22Rv1 (cell line): ENCODE results near the gene FLOT2.

ENCODE experiments used
- H3K27ac ChIP-seq: fragments of 450-650 bp; 2 replicates; pipeline ENCODE4 v1.5.1; 2017
- ZFX ChIP-seq: fragments of 450-650 bp; IDR thresholded peaks from 2 replicates; pipeline ENCODE4 v1.6.1; 2017; ENCODE audit warnings: antibody characterized with exemption, borderline replicate concordance
- TF ChIP-seq, protein P1 (sequence below): fragments of 450-650 bp; IDR thresholded peaks from 2 replicates; pipeline ENCODE4 v1.5.1; 2017; ENCODE audit warnings: mild to moderate bottlenecking

FLOT2 gene

DNA sequence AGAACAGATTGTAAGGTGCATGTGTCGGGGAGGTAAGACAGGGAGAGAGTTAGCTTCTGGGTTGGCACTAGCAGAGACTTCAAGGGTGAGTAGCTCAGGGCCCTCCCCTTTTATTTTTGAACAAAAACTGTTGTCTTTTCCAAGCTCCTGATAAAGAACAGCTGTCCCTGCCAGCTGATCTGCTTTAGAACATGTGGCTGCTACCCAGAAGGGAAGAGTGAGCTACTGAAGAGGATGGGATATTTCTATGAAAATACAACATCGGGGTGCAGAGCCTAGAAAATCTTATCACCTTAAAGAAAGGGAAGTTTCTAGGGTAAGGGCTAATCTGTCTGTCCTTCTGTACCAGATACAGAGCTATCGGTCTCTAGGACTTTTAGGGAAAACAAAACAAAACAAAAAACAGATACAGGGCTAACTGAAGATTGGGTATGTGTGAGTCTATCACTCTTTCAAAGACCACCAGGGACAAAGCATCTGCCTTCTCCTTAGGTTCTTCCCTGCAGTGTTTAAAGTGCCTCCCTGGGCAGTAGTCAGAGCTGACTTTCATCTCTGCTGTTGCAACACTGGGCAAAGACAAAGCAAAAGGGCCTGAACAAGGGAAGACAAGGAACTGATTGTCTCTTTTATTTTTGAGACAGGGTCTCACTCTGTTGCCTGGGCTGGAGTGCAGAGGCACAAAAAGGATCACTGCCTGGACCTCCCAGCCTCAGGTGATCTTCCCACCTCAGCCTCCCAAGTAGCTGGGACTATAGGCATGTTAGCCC is 10.4 kb upstream of the FLOT2 start:
- H3K27ac ChIP-seq = peak overlapping the region; percentile 12; the same call in 1 of the 2 replicates
- TF ChIP-seq, protein P1, sequence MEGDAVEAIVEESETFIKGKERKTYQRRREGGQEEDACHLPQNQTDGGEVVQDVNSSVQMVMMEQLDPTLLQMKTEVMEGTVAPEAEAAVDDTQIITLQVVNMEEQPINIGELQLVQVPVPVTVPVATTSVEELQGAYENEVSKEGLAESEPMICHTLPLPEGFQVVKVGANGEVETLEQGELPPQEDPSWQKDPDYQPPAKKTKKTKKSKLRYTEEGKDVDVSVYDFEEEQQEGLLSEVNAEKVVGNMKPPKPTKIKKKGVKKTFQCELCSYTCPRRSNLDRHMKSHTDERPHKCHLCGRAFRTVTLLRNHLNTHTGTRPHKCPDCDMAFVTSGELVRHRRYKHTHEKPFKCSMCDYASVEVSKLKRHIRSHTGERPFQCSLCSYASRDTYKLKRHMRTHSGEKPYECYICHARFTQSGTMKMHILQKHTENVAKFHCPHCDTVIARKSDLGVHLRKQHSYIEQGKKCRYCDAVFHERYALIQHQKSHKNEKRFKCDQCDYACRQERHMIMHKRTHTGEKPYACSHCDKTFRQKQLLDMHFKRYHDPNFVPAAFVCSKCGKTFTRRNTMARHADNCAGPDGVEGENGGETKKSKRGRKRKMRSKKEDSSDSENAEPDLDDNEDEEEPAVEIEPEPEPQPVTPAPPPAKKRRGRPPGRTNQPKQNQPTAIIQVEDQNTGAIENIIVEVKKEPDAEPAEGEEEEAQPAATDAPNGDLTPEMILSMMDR = no peak
- no peak for TF ChIP-seq ZFX

DNA sequence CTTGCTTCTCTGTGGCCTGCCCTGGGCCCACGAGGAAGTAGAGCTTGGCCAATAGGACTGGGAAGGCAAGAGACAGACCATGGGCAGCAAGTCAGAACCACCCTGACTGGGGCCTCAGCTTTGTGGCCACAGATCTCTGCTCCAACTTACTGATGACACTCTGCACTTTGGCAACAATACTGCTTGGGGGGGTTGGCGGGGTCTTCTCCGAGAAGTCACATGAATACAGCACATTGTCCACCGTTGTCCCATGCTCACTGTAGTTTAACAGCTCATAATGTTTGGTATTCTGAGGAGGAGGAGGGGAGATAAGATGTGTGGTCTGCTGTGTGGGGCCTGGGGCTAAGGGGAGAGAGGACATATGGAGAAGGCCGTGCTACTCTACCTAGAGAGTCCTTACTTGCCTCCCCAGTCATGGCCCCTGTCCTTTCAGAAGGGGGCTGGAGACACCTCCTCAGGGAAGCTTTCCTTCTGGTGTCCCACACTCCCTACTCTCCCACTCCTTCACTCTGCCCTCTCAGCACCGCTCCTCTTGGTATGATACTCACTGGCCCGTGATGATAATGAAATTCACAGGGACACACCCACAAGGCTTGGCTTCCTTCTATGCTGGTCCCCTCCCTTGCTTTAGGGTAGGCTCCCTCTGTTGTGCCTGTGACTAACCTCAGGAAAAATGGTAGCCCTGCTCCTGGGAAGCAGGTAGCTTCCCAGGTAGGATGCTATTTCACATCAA is 9.3 kb upstream of the FLOT2 start:
- no peak for TF ChIP-seq ZFX
- TF ChIP-seq, protein P1 = no peak
- H3K27ac ChIP-seq = 0 out of 2 replicates have a peak overlapping the region, but pooled peaks have one; percentile 2

DNA sequence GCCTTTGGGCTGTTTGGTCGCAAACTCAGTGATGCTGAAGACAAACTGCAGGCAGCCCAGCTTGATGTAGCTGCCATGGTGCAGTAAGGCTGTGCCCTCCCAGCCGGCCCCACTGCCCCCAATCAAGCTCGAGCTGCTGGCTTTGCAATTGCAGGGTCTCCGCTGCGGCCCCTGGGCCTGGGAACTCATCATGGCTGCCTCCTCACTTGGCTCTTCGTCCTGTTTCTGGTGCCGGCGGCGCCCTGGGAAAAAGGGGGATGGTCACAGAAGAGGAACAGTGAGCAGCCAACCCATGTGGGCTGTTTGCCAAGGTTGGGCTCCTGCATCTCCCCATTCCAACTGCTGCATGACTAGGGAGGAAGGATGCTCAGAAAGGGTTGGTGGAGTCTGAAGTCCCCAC is 8.7 kb upstream of the FLOT2 start:
- H3K27ac ChIP-seq = no peak overlapping the region
- no peak for TF ChIP-seq ZFX
- TF ChIP-seq, protein P1 = no peak

DNA sequence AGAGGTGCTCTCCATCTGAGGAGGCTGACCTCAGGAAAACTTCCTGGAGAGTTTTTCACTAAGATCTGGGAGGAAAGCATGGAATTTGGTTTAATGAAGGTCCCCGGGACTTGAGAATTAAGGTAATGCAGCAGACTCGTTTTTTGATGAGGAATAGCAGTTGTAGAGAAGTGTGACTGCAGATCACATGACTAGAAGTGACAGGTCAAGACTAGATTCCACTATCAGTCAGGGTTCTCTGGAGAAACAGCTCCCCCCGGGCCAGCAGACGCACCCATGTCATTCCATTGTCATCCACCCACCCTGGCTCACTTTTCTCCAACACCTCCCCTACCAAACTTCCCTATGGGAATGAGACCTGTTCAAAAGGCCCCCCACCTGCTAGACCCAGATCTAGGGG is 7.3 kb upstream of the FLOT2 start:
- peak overlapping the region; percentile 93 for H3K27ac ChIP-seq
- no peak for TF ChIP-seq ZFX
- TF ChIP-seq, protein P1 = no peak

DNA sequence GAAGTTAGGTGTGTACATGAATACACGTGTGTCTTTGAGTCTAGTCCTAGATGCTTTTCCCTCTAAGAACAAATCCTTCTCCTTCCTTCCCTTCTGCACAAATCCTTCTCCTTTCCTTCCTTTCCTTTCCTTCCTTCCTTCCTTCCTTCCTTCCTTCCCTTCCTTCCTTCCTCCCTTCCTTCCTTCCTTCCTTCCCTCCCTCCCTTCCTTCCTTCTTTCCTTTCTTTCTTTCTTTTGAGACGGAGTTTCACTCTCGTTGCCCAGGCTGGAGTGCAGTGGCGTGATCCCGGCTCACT is 6.0 kb upstream of the FLOT2 start:
- peak overlapping the region; percentile 93 for H3K27ac ChIP-seq

DNA sequence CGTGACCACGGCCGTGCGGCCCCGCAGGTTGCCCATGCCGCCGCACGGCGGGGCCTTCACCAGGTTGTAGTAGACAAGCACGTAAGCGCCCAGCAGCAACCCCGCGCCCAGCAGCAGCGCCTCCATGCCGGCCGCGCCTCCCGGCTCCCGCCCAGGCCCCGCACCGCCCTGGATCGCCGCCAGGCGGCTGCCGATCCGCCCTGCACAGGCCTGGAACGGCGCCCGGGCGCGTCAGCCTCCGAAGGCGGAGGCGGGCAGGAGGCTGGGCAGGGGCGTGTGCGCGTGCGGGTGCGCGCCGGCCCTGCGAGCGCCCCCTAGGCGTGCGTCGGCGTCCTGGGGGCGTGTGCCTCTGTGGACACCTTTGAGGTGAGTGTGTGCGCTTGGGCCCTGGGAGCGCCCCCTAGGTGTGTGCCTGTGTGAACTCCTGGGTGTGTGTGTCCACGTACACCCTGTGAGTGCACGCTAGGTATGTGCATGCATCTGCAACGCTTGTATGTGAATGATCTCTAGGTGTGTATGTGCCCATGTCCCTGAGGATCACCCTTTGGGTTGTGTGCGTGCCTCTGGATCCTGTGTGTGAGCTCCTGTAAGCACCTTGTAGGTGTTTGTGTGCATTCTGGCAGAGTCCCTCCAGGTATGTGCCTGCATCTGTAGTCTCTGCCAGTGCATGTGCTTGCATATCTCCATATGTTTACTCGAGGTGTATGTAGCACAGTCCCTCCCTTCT is 5.4 kb upstream of the FLOT2 start, which contains the start of gene DHRS13:
DHRS13 (minus strand) TSS at position 261 of the 727 bp plus-strand sequence; CDS start at position 126, 135 bp downstream.
- H3K27ac ChIP-seq = peak within 1 kb of the TSS; percentile 93
- no peak for TF ChIP-seq ZFX
- TF ChIP-seq, protein P1 = peak; percentile 100

DNA sequence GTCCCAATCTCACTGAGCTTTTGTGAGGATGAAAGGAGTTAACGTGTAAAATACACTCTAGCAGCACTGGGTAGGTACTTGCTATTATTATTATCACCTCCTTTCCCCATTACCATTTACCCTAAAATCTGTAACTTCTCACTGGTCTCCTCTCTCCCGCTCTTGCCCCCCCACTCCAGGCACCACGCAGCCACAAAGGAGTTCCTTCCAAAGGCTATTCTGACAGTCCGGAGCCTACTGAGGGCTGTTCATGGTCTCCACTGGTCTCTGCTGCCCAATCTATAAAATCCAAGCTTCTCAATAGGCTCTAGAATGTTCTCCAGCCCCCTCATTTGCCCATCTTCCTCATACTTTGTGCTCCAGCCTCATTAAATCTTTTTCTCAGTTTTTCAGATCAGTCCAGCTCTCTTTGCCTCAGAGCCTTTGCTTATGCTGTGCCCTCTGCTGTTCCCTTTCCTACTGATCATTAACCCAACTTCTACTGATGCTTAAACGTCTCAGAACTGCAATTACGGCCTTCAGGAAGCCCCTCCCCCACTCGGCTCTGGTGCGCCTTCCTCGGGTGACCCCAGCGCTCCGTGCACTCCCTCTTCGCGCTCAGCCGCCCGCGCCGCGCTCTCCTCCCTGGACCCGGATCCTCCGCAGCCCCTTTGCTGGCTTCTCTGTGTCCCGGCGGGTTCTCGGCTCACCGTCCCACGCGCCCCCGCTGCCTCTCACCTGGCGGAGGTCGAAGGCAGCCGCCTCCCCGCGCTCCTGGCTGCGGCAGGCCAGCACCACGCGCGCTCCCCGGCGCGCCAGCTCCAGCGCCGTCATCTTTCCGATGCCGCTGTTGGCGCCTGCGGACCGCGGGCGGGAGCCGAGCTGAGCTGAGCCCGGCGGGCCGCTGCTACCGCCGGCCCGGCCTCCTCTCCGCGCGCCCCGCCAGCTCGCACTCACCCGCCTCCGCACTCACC is 4.6 kb upstream of the FLOT2 start:
- TF ChIP-seq, protein P1 = no peak
- TF ChIP-seq ZFX = no peak
- peak overlapping the region; percentile 93 for H3K27ac ChIP-seq
